Measurements from ENCODE around the gene CLDND2.
"Not testable (repeated sequence)": the region's sequence is repeated elsewhere in the genome, so short reads cannot be mapped to it uniquely, and the experiment has no call there.

Gene CLDND2

DNA sequence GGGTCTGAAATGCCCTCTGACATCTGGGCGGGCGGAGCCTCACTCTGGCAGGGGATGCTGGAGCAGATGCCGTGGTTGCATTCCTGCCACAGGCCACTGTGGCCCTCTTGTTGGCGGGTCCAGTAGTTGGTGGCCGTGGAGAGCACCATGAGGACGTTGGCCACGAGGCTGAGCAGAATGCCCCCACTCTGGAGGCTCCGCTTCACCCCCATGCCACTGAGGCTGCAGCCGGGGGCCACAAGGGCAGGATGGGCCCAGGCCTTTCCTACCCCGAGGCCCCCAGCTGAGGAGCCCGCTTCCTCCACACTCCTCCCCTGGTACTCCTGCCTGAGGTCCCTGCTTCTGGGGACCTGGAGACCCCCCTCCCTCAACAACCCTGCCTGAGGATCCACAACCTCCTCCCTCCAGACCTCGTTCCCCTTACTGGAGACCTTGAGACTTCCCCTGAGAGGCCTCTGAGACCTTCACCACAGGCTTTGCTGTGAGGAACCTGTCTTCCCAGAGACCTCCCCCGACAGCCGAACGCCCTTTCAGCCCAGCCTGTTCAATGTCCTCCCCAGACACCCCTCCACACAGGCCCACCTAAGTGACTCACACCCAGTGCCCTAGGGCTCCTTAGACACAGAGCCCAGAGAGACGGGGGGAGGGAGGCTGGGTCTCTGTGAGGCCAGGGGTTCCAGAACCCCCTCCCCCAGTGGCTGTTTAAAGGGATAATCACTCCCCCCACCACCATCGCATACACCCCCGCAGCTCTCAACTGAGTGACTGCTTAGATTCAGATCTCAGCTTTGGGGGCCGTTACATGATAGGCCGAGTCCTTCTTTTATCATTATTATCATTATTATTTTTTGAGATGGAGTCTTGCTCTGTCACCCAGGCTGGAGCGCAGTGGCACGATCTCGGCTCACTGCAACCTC lies at the start of gene CLDND2:
Gene CLDND2, minus strand, starts transcription at position 638 of the 917 bp plus-strand sequence. Its CDS starts 426 bp downstream, at position 212.
- DNase-seq: peak in 1 of 2 experiments; percentile 23

GRCh38 chr19:51417810-51418157 lies 49.0 kb upstream of the CLDND2 start:
- no peak for DNase-seq

DNA sequence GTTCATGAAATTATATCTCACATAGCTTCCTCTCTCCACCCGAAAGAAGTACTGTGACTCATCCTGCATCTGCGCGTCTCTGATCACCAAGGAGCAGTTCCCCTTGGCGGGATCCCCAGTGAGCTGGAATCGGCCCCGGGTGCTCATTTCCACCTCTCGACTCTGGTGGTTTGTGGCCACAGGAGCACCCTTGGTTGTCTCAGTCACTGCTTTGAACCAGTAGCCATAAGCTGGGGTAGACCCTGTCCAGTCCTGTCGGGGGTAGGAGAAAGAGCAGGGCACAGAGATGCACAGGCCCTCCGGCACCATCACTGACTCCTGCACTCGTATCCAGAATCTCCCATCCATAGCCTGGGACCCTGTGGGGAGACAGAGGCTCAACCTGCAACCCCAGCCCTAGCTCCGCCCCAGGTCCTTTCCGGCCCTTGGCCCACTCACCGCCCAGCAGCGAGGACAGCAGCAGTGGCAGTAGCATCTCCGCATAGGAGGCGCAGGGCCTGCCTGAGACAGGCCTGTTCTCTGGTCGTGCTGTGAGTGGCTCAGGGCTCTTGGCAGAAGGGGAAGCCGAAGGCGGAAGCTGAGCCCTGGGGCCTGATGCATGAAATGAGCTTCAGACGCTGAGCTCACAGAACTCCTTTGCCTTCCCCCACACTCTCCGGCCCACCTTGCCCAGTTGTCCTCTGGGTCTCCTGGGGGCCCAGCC lies 48.5 kb upstream of the CLDND2 start, which contains the start of gene SIGLEC10:
Gene SIGLEC10, minus strand, starts transcription at position 536 of the 703 bp plus-strand sequence. Its CDS starts 61 bp downstream, at position 475.
- peak; percentile 56 to 73 for DNase-seq

DNA sequence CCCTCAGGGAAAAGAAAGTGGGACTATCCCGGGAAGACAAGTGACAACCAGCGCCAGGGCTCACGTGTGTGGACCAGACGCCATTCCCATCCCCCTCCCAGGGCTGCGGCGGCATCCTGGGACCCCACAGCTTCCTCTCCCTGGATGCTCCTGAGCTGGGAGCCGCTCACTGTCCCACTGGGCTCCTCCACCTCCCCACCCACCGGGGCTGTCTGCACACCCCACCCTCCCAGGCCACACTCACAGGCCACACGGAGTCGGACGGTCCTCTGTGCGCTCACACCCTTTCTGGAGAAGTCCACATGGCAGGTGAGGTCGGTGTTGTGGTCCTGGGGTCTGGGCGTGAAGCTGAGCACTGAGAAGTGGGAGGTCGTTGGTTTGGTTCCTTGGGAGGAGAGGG lies 47.6 kb upstream of the CLDND2 start:
- not testable (repeated sequence) for DNase-seq

DNA sequence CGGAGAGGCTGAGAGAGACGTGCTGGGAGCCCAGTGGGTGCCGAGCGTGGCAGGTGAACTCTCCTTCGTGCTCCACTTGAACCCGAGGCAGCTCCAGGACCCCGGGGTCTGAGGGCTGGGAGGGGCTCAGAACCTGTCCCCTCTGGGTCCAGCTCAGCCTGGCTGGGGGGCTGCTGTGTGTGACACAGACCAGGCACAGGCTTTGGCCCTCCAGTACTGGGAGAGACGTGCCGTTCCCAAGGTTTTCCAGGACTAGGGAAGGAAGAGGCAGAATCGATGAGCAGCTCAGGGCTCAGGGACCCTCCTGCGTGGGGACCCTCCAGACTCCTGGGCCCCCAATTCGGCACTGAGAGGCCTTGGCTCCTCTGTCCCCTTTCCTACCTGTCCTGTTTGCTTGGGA lies 46.4 kb upstream of the CLDND2 start:
- DNase-seq: no peak

DNA sequence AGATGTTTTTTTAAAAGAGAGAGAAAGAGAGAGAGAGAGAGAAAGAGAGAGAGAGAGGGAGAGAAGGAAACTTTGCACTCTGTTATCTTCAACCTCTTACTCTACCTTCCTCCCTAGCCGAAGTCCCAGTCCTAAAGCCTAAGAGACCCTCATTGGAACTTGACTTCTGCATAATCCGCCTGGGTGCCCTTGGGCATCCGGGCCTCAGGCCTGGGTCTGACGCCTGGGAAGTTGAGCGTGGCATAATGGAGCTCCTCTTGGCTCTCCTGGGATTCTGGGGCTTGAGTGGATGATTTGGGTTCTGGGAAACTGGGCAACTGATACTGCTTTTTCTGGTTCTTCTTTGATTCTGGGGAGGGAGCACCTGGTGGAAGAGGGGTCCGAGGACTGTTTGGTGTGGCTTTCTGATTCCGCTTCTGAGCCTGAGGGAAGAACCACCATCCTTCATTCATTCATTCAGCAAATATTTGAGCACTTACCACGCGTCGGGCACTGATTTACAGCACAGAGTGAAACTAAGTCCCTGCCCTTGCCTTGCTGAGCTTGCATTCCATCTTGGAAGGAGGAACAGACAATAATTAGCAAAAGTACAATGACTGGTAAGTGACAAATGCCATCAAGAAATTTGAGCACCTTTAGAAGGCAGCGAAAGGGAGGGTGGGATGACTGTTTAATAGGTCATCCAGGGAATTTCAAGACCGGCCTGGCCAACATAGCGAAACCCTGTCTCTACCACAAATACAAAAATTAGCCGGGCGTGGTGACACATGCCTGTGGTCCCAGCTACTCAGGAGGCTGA lies 42.3 kb upstream of the CLDND2 start:
- DNase-seq: no peak

- peak; percentile 21 to 47 for DNase-seq
Measured at GRCh38 chr19:51407511-51408131, 38.8 kb upstream of the CLDND2 start.

DNA sequence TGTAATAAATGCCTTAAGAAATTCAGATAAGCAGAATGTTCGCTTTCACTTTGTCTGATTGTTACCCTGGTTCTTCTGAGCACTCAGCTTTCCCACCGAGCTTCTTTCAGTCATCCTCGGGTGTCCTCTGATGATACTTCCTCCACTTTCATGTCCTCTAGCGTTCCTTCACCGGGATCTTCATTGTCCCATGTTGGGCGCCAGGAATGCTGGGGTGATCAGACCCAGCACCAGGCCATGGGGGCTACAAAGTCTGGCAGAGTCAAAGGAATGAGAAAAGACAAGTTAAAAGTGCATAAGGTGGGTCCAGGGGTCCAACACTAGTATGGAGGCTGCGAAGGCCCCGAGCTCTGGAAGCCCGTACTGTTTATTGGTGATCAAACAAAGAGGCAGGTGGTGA lies 33.3 kb upstream of the CLDND2 start:
- DNase-seq: no peak

DNA sequence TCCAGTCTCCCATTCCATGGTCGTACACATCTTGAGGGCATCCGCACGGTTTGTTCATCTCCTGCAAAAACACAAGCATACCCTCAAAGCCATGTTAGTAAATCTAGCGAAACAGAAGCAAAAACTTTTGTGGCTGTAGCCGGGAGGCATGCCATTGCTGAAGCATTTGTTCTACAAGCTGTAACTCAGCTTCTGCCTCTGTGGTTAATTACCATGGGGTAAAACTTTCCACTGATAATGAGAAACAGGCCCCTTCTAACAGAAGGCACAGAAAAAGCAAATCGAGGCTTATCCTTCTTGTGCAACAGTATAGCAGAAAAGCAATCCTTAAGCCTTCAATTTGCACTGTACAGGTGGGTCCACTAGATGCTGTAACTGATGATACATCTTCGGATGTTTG lies 31.1 kb upstream of the CLDND2 start:
- not testable (repeated sequence) for DNase-seq

DNA sequence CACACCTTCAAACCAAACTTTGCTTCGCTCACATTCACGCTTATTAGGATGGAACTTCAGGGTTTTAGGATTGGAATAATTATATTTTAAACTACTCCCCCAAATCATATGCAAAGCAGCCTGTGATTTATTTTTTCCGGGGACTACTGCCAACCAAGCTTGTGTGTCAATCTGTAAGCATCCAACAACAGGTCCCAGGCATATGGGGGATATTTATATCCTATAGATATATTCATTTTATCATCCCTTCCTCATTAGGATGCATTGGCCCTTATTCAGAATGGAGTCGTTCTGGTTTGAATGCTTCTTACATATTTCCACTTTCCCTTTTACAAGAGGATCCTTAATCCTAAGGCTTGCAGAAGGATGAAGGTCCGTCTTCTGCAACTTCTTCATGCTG lies 30.4 kb upstream of the CLDND2 start:
- no peak for DNase-seq

GRCh38 chr19:51398096-51398704 lies 29.4 kb upstream of the CLDND2 start:
- no peak for DNase-seq

DNA sequence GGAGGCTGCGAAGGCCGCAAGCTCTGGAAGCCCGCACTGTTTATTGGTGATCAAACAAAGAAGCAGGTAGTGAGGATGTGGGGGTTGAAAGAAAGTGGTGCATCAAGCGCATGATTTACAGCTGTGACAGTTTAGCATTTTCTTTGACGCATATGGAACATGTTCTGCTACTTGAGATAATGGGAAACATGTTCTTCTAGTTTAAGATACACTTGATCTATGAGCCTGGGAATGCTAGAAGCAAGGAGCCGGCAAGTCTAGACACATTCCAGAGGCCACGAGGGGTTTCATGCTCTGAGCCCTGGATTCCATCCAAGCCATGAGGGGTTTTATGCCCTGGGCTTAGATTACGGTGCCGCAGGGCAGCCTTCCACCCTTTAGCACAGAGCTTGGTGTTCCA lies 28.6 kb upstream of the CLDND2 start:
- DNase-seq: not testable (repeated sequence)

DNA sequence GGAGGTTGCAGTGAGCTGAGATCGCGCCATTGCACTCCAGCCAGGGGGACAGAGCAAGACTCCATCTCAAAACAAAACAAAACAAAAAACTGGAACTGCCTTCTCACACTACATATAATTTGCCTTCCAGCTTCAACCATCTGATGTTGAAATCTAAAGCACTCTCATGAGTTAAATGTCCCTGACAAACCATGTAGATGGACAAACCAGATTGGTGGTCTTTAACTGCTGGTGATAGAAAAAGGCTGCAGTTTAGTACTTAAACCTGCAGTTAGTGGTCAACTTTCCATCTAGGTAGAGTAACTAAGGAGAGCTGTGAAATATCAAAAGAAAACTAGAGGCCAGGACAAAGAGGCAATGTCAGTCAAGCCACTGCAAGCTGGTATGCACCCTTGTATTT lies 27.4 kb upstream of the CLDND2 start:
- DNase-seq: no peak

GRCh38 chr19:51394050-51394836 lies 25.4 kb upstream of the CLDND2 start:
- DNase-seq: peak; percentile 94 to 96

- no peak for DNase-seq
Measured at GRCh38 chr19:51392701-51393100, 23.9 kb upstream of the CLDND2 start.

GRCh38 chr19:51391073-51391611 lies 22.3 kb upstream of the CLDND2 start:
- DNase-seq: no peak

DNA sequence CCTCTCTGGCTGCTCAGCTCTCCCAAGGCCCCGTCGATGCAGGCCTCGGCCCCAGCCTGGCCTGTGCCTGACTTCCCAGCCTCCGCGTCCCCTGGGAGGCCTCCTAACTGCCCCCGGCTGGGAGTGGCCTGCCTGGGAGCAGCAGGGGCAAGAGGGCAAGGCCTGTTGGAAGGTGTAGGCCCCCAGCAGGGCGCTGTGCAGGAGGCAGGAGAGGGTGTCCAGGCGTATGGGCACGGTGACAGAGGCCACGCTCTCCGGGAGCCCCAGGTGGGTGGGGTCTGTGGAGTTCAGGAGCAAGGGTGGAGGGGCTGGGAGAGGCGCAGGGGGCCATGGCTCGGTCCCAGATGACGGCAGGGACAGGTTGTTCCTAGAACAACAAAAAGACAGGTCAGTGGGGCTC lies 20.3 kb upstream of the CLDND2 start:
- no peak for DNase-seq

DNA sequence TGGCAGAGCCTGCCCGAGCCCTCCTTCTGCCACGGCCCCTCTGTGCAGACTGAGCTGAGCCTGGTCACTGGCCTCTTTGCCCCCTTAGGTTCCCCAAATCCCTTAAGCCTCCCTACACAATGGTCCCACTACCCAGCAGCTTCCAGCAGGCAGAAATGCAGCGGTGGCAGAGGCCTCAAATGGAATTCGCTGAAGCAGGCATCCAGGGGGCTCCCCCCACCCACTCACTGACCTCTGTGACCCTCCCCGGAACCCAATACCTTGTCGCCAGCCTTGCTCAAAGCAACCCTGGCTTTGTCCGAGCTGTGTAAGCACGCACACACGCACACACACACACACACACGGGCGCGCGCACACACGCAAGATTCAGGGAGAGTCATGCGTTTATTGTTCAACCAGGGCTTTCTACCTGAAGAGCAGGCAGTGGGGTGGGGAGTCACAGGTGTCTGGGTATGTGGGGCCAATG lies 19.2 kb upstream of the CLDND2 start, which contains the start of gene LIM2:
Gene LIM2, minus strand, starts transcription at position 51 of the 466 bp plus-strand sequence. CDS start 531 bp downstream, outside the sequence.
- DNase-seq: no peak

DNA sequence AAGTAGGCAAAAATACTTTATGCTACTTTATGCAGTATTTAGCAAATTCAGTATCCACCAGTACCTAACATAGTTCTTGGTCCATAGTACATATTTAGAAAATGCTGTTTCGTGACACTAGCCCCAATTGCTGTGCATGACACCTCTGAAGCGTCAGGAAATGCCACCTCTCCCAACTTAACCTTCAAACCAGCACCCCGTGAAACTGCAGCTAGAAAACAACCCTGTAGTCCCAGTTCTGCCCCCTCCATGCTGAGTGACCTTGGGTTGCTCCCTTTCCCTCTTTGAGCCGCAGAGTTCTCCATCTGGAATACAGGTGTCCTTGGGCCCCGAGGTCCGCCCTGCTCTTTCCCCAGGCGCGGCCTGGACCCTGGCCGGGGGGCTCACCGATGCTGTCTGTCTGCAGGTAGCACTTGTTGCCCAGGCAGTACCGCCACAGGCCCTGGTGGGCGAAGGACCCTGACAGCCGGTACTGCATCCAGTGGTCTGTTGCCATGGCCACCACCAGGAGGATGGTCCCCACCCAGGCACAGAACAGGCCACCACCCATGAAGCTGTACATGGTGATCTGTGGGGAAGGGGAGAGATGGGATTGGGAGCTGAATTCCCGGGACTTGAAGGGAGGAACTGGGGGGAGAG lies 18.2 kb upstream of the CLDND2 start:
- DNase-seq: no peak

DNA sequence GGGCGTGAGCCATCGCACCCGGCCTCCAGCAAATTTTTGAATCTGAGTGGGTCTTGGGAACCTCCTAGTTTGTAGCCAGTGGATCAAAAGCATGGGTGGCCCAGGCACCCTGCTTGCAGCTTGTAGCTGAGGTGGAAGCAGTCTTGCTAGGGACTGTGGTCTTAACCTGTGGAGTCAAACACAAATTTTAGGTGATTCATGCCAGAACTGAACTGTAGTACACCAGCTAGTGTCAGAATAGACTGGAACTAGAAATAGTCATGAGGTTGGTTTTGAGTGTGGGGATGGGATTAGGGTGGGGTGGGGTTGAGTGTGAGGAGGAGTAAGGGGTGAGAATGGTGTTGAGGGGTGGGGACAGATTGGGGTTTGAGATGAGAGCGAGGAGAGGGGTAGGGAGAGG lies 13.2 kb upstream of the CLDND2 start:
- no peak for DNase-seq

Data from activated CD4-positive, alpha-beta T cell treated with anti-CD3 and anti-CD28 coated beads, Interleukin-2, amount 50 U/mL, for 48 hours (primary cell).